IMR-90 (cell line): ENCODE measurements around the gene GAREM1.

Experiments used
- BHLHE40 ChIP-seq: fragments of 150-350 bp; IDR thresholded peaks from 2 replicates; pipeline ENCODE4 v1.6.1; 2016; ENCODE audit warnings: mild to moderate bottlenecking, low read depth, low read length
- CHD1 ChIP-seq: IDR thresholded peaks from 2 replicates; pipeline ENCODE4 v1.6.1; 2012; ENCODE audit warnings: low read depth, low read length, improper control_type of control experiment
- MAFK ChIP-seq: IDR thresholded peaks from 2 replicates; pipeline ENCODE4 v1.6.1; 2012; ENCODE audit warnings: low read depth, low read length, improper control_type of control experiment
- MXI1 ChIP-seq: IDR thresholded peaks from 2 replicates; pipeline ENCODE4 v1.6.1; 2012; ENCODE audit warnings: low read depth, mild to moderate bottlenecking, low read length, moderate library complexity, borderline replicate concordance
- NFE2L2 ChIP-seq: fragments of 150-350 bp; IDR thresholded peaks from 2 replicates; pipeline ENCODE4 v1.6.1; 2016; ENCODE audit warnings: low read depth, mild to moderate bottlenecking, low read length
- POLR2A ChIP-seq: IDR thresholded peaks from 2 replicates; pipeline ENCODE4 v1.6.1; 2012; ENCODE audit warnings: mild to moderate bottlenecking, low read depth, low read length
- RAD21 ChIP-seq: IDR thresholded peaks from 2 replicates; pipeline ENCODE4 v1.6.1; 2012; ENCODE audit warnings: low read length, improper control_type of control experiment
- RFX5 ChIP-seq: IDR thresholded peaks from 2 replicates; pipeline ENCODE4 v1.8.0; 2012; ENCODE audit warnings: low read depth, mild to moderate bottlenecking, low read length, moderate library complexity
- SMC3 ChIP-seq: fragments of 150-350 bp; IDR thresholded peaks from 2 replicates; pipeline ENCODE4 v1.6.1; 2016; ENCODE audit warnings: low read depth, mild to moderate bottlenecking, antibody characterized with exemption, low read length, moderate library complexity
- TF ChIP-seq, protein P1 (sequence below): conservative IDR thresholded peaks from 2 replicates; pipeline ENCODE4 v1.5.1; 2012; ENCODE audit warnings: mild to moderate bottlenecking, low read depth, low read length, improper control_type of control experiment
- TF ChIP-seq, protein P2 (sequence below): fragments of 150-350 bp; IDR thresholded peaks from 2 replicates; pipeline ENCODE4 v1.6.1; 2017; ENCODE audit warnings: mild to moderate bottlenecking, antibody characterized with exemption, low read length, low read depth

GRCh38 chr18:32476106-32476505, 5.4 kb upstream of the GAREM1 start:
- TF ChIP-seq MAFK = no peak
- TF ChIP-seq, protein P1, sequence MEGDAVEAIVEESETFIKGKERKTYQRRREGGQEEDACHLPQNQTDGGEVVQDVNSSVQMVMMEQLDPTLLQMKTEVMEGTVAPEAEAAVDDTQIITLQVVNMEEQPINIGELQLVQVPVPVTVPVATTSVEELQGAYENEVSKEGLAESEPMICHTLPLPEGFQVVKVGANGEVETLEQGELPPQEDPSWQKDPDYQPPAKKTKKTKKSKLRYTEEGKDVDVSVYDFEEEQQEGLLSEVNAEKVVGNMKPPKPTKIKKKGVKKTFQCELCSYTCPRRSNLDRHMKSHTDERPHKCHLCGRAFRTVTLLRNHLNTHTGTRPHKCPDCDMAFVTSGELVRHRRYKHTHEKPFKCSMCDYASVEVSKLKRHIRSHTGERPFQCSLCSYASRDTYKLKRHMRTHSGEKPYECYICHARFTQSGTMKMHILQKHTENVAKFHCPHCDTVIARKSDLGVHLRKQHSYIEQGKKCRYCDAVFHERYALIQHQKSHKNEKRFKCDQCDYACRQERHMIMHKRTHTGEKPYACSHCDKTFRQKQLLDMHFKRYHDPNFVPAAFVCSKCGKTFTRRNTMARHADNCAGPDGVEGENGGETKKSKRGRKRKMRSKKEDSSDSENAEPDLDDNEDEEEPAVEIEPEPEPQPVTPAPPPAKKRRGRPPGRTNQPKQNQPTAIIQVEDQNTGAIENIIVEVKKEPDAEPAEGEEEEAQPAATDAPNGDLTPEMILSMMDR = no peak
- TF ChIP-seq POLR2A = no peak
- no peak for TF ChIP-seq SMC3
- no peak for TF ChIP-seq MXI1
- TF ChIP-seq RAD21 = no peak
- TF ChIP-seq, protein P2, sequence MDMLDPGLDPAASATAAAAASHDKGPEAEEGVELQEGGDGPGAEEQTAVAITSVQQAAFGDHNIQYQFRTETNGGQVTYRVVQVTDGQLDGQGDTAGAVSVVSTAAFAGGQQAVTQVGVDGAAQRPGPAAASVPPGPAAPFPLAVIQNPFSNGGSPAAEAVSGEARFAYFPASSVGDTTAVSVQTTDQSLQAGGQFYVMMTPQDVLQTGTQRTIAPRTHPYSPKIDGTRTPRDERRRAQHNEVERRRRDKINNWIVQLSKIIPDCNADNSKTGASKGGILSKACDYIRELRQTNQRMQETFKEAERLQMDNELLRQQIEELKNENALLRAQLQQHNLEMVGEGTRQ = no peak
- no peak for TF ChIP-seq NFE2L2
- no peak for TF ChIP-seq RFX5
- TF ChIP-seq CHD1 = no peak
- TF ChIP-seq BHLHE40 = no peak
